Measurements from ENCODE around the gene ABTB2.

The ABTB2 gene

DNA sequence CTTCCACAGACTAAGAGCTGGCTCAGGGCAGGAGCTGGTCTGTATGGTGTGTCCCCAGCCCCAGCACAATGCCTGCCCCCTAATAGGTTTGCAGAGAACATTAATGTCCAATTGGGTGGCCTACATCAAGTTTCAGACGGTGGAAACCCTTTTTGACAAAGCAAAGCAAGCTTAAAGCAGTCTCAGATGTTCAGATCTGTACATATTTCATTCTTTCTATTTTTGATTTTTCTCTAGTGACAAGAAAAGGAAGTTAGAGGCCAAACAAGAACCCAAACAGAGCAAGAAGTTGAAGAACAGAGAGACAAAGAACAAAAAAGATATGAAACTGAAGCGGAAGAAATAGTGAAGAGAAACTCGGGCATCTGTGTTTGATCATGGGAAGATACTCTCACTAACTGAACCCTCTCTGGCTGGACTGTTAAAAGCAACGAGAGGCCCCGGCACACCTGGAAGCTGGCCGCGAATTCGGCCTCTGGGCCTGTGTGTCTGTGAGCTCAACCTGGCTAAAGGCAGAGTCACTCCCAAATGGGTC, 211.9 kb downstream of the ABTB2 start:
- intact Hi-C loops (cut with DNase I): no loop called here
- peak in 2 of 10 donors; percentile 63 to 66 for DNase-seq

DNA sequence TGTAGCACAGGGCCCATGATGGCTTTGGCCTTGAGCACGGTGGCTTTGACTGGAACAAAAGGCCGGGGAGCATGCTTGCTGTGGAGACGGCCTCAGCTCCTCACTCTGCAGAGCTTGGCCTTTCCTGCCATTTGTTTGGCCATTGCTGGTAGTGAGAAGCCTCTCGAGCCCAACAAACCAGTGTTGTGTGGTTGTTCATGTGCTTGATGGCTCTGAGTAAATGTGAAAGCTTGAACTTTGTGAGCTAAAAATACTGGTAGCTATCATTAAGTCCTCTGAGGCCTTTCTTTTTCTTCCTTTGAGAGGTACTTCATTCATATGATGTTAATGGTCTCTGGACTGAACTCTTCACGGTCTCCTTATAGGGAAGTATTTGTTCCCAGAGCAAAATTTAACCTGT, 212.7 kb downstream of the ABTB2 start:
- intact Hi-C loops (cut with DNase I): no loop called here
- peak in 1 of 10 donors; percentile 38 for DNase-seq

- intact Hi-C loops (cut with DNase I): no loop called here
- peak in 1 of 10 donors; percentile 22 for DNase-seq
Measured at GRCh38 chr11:34143048-34143447, 214.8 kb downstream of the ABTB2 start.

- intact Hi-C loops (cut with DNase I): no loop called here
- DNase-seq: peak in 1 of 10 donors; percentile 61
Measured at GRCh38 chr11:34140149-34140548, 217.7 kb downstream of the ABTB2 start.

DNA sequence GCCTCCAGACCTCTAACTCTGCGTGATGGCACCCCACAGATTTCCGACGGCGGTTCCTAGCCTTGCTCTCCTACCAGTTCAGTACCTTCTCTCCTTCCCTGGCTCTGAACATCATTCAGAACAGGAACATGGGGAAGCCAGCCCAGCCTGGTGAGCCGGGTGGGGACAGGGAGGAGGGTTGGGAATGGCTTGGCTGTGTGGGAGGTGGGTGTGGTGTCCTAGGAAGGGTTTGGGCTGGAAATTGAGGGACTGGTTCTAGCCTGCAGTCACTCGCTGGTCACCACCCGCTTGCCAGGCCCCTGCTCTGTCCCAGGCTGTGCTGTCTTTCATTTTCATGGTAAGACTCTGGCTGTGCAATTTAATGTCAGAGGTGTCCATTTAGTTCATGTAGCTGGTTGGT, 218.5 kb downstream of the ABTB2 start:
- intact Hi-C loops (cut with DNase I): no loop called here
- DNase-seq: peak in 1 of 10 donors; percentile 53

- intact Hi-C loops (cut with DNase I): no loop called here
- DNase-seq: no peak
Measured at GRCh38 chr11:34136420-34136819, 221.4 kb downstream of the ABTB2 start.

- intact Hi-C loops (cut with DNase I): no loop called here
- DNase-seq: no peak
Measured at GRCh38 chr11:34135439-34135838, 222.4 kb downstream of the ABTB2 start.

DNA sequence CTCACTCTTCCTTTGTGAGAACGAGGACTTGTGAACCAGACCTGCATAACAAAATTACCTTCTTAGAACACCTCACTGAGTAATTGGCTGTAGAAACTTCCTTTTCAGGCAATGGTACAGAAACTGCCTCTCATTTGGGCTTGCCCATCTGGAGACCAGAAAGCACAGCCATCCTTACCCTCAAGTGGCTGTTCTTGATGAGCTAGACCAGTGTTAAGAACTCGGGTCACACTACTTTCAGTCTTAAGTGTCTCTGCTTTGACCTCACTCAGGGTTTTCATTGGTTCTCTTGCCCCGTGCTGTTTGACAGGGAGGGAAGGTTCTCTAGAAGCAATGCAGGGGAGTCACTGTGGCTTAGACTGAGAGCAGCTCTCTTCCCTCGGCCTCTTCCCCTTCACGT, 223.0 kb downstream of the ABTB2 start:
- no peak for DNase-seq
- intact Hi-C loops (cut with DNase I): no loop called here

- intact Hi-C loops (cut with DNase I): no loop called here
- DNase-seq: no peak
Measured at GRCh38 chr11:34132261-34132965, 225.4 kb downstream of the ABTB2 start.

DNA sequence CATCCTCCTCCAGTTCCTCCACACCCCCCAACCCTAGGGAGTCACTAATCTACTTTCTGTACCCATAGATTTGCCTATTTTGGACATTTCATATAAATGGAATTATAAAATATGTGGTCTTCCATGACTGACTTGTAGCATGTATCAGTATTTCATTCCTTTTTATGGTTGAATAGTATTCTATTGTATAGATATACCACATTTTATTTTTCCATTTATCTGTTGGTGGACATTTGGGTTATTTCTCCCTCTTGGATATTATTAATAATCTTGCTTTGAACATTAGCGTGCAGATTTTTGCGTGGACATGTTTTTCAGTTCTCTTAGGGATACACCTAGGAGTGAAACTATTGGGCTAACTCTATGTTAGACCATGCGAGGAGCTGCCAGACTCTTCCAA, 229.0 kb downstream of the ABTB2 start:
- DNase-seq: no peak
- intact Hi-C loops (cut with DNase I): no loop called here

DNA sequence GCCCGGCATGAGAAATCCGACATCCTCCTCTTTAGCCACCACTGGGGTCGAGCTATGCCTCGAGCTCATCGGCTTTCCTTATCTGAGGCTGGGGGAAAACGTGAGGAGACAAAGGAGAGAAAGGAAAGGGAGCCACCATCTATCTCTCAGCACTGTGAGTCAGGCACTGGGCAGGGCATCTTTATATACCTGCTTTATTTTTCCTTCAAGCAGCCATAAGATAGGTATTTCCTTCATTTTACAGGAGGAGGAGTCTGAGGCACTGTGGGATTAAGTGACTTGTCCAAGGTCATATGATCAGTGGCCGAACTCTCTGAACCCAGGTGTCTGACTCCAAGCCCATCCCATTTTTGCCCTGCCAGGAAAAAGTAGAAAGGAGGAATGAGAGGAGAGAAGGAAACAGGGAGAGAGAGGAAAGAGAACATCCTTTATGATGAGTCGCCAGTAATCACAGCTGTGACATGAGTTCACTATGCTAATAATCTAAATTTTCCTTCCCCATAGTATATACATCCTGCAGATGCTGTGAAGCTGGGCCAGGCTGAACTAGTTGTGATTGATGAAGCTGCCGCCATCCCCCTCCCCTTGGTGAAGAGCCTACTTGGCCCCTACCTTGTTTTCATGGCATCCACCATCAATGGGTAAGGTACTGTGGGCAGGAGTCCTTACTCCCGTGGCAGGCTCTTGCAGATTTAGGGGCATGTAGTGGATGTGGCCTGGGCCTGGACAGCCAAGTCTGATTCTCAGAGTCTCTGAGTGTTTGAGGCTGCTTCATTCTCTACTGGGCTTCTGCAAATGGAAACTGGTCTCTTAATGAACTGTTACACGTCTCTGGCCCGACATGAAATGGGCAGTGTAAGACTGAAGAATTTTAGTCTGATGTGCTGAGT, 230.6 kb downstream of the ABTB2 start:
- no peak for DNase-seq
- intact Hi-C loops (cut with DNase I): no loop called here

DNA sequence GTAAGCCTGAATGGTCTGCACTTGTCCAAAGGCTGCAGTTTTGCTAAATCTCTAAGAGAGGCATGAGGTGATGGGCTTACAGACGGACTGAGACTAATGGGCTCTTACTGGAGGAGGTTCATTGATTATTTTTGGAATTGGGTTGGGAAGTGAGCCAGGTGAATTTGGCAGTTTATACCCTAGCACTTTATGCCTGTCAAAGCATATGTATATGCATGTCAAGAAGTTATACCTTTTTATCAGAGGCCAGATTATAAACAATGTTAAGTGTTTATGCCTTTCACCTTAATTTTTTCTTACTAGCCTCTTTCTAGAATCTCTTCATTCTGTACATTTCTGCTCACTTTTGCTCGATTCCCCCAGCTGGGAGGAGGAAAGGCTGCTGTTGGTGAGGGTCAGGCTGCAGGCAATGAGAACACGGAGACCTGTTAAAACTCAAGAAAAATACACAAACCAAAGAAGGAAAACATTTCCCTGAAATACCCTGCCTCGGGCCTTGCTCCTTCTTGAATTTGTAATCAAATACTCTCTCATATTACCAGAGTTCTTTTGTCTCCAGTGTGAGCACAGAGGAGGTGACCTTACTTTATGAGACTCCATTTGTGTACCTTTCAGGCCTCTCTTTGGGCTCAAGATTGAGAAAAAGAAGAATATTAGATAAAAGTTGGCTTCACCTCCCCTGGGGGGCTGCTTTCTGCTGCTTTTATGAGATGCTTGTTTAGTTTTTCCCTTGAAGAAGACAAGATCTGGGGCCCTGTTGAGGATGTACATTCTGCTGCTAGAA, 232.7 kb downstream of the ABTB2 start:
- no peak for DNase-seq
- intact Hi-C loops (cut with DNase I): no loop called here

DNA sequence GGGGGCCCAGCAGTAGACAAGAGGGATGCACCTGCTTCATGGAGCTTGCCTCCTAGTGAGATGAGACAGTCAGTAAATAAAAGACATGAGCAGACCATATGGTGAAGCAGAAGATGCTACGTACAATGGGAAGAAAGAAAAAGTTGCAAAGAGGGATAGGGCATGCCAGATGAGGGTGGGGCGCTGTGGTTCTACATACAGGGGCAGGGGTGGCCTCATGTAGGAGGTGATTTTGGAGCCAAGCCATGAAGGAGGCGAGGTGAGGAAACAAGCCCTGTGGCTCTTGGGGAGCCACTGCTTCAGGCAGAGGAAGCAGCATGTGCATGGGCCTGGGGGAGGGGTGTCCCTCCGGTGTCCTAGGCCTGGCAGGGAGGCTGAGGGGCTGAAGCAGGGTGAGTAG, 237.2 kb downstream of the ABTB2 start:
- no peak for DNase-seq
- intact Hi-C loops (cut with DNase I): no loop called here

DNA sequence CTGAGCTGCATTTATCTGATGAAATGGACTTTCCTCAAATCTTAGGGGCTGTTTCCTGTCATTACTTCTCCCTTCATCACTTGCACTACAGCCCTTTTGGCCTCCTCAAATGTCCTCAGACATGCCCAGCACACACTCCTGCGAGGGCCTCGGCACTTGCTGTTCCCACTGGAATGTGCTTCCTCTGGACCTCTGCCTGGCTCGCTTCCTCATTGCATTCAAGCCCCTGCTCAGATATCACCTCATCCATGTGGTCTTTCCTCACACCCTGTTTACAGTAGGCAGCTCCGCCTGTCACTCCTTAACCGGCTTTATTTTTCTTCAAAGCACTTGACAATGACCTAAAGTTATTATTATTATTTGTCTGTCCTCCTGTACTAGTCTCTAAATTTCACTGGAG, 243.3 kb downstream of the ABTB2 start:
- intact Hi-C loops (cut with DNase I): no loop called here
- peak in 1 of 10 donors; percentile 31 for DNase-seq

DNA sequence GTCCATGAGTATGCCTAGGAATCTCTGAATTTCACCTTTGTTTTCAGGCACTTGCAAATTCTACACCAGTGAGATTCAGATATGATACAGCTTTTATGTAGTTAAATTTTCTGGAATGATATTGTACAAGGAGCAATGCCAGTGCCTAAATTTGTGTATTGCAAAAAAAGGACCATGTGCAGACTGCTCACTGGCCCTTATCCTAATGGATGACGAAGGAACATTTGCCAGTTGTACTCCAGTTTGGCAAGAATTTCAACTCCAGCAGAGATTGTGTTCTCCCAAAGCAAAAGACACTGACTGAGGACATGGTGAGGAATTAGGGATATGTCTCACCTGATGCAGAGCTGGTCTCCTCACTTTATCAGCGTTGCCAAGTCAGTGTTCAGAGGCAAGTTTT, 243.8 kb downstream of the ABTB2 start:
- DNase-seq: no peak
- intact Hi-C loops (cut with DNase I): no loop called here

GRCh38 chr11:34111722-34112270, 246.0 kb downstream of the ABTB2 start:
- DNase-seq: no peak
- intact Hi-C loops (cut with DNase I): no loop called here

- no peak for DNase-seq
Measured at GRCh38 chr11:34105957-34106504, 251.8 kb downstream of the ABTB2 start.

DNA sequence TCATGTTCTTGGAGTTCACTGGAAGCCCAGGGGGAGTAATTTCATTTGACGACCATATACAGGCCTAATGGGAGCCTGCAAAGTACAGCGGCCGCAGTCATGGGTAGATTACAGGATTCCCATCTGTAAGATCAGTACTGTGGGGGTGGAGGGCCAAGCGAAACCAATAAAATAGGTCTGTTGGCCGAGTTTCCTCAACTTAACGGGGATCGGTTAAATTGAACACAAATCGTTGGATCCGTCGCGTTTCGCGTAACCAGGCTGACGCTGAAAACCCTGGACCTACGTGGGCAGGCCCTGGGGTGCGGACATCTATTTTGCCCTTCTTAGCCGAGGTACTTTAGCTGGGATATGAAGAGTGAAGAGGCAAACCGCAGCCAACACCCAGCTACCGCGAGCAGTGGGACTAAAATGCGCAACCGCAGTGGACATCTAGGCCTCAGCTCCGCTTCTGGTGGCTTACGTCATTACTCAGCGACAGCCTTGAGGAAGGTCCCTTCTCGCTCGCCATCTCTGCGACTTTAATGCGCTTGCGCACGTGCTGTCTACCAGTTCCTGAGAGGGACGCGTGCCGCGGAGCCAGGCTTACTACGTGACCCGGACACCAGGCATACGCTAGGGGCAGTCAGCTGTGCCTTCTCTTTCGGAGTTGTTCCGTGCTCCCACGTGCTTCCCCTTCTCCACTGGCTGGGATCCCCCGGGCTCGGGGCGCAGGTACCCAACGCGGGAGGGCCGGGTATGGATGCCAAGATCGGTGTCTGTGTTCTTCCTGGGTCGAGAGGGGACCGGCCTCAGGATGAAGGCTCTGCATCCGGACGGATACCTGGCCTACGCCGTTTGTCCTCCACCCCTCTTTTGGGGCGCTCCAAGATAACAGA, 252.5 kb downstream of the ABTB2 start, which contains the start of gene NAT10:
NAT10 (plus strand) TSS at position 551 of the 878 bp plus-strand sequence. CDS start 2,597 bp downstream, outside the sequence.
- peak; percentile 91 to 99 (median 93) for DNase-seq
- intact Hi-C loops (cut with DNase I): loop anchor here (1.0 to 5.0 kb wide), 3 partner anchors 54 to 252 kb away; partner anchors contain the start of genes ABTB2 and CAPRIN1

More at GRCh38 chr11:34105957-34106504, 251.8 kb downstream of the ABTB2 start:
- intact Hi-C loops (cut with DNase I): loop anchor here (1.0 to 5.0 kb wide), 3 partner anchors 55 to 251 kb away; partner anchors contain the start of genes ABTB2 and CAPRIN1

DNA sequence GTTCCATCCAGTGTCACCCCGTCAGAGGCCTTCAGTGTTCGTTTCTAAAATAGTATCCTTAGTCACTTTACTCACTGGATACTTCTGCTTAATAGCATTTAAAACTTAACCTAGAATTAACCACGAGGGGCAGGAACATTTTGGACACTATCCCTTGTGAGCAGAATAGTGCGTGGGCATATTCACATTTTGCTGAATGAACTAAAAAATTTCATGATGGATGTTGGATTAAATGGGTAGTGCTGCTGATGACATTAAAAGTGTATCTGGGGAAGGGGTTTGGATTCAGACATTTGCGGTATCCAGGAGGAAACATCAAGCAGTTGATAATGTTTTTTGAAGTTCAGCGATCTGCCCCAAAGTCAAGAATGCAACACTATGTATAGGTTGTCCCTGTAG, 253.1 kb downstream of the ABTB2 start:
- no peak for DNase-seq
- intact Hi-C loops (cut with DNase I): loop anchor here (1.0 to 5.0 kb wide), 3 partner anchors 53 to 253 kb away; partner anchors contain the start of genes ABTB2 and CAPRIN1
